Measurements from ENCODE around the gene ABCB11. TPM values are rescaled to one million over a fixed set of nuclear protein-coding genes. Genes with fewer than 3 reads are reported as not detected.
A peak's percentile ranks its signal among the peaks of the same experiment; 100 is the strongest.

ABCB11 gene
- total RNA-seq, 4 donors from 2014 or later: 0.29 TPM; not detected in 3

GRCh38 chr2:168913495-168913894, 117.6 kb downstream of the ABCB11 start:
- no peaks in the 10 kb centered on the region for H3K4me1 ChIP-seq
- no peak overlapping the region for H3K27ac ChIP-seq
- no peak for TF ChIP-seq POLR2A (IDR thresholded peaks at IDR 0.05)
- TF ChIP-seq, protein P1, sequence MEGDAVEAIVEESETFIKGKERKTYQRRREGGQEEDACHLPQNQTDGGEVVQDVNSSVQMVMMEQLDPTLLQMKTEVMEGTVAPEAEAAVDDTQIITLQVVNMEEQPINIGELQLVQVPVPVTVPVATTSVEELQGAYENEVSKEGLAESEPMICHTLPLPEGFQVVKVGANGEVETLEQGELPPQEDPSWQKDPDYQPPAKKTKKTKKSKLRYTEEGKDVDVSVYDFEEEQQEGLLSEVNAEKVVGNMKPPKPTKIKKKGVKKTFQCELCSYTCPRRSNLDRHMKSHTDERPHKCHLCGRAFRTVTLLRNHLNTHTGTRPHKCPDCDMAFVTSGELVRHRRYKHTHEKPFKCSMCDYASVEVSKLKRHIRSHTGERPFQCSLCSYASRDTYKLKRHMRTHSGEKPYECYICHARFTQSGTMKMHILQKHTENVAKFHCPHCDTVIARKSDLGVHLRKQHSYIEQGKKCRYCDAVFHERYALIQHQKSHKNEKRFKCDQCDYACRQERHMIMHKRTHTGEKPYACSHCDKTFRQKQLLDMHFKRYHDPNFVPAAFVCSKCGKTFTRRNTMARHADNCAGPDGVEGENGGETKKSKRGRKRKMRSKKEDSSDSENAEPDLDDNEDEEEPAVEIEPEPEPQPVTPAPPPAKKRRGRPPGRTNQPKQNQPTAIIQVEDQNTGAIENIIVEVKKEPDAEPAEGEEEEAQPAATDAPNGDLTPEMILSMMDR (IDR thresholded peaks at IDR 0.05): no peak
- H3K4me3 ChIP-seq: no peak overlapping the region
- no peaks in the 10 kb centered on the region for H3K9me3 ChIP-seq
- DNase-seq: no peak
- H3K36me3 ChIP-seq: no peaks in the 10 kb centered on the region
- no peaks in the 10 kb centered on the region for H3K27me3 ChIP-seq
- intact Hi-C loops (cut with DNase I; ENCODE audit: low total_unique reads): no loop called here

- H3K27ac ChIP-seq: no peak overlapping the region
- no peaks in the 10 kb centered on the region for H3K9me3 ChIP-seq
- intact Hi-C loops (cut with DNase I; ENCODE audit: low total_unique reads): no loop called here
- DNase-seq: peak in 1 of 2 donors; percentile 37
- no peaks in the 10 kb centered on the region for H3K4me1 ChIP-seq
- H3K4me3 ChIP-seq: peak overlapping the region in 1 of 2 donors; percentile 14
- no peak for TF ChIP-seq POLR2A (IDR thresholded peaks at IDR 0.05)
- TF ChIP-seq, protein P1 (IDR thresholded peaks at IDR 0.05): no peak
- H3K36me3 ChIP-seq: no peaks in the 10 kb centered on the region
- no peaks in the 10 kb centered on the region for H3K27me3 ChIP-seq
These were observed 118.2 kb downstream of the ABCB11 start for GRCh38 chr2:168912901-168913369.

DNA sequence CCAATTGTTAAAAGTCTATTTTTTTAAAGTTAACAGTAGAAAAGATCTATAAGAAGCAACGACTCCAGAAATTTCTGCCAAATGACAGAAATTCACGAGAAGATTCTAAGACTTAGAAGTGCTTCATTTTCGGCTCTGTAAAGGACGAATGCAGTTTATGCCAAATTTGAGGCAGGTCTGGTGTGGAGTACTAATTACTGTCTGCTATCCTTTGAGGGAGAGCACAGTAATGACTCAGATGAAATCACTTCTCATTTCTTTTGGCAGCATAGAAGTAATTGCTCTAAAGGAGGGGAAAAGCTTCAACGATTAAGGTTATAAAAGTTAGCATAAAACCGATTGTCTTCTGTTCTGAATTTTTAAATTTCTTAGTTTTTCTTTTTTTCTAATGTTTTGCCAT, 118.7 kb downstream of the ABCB11 start:
- intact Hi-C loops (cut with DNase I; ENCODE audit: low total_unique reads): no loop called here
- no peak for DNase-seq
- H3K4me3 ChIP-seq: peak overlapping the region in 1 of 2 donors; percentile 14
- no peaks in the 10 kb centered on the region for H3K27me3 ChIP-seq
- no peaks in the 10 kb centered on the region for H3K36me3 ChIP-seq
- no peaks in the 10 kb centered on the region for H3K4me1 ChIP-seq
- TF ChIP-seq POLR2A (IDR thresholded peaks at IDR 0.05): no peak
- TF ChIP-seq, protein P1 (IDR thresholded peaks at IDR 0.05): no peak
- H3K9me3 ChIP-seq: no peaks in the 10 kb centered on the region
- no peak overlapping the region for H3K27ac ChIP-seq

- no peaks in the 10 kb centered on the region for H3K4me1 ChIP-seq
- intact Hi-C loops (cut with DNase I; ENCODE audit: low total_unique reads): no loop called here
These were observed 120.8 kb downstream of the ABCB11 start for GRCh38 chr2:168910330-168910729.

DNA sequence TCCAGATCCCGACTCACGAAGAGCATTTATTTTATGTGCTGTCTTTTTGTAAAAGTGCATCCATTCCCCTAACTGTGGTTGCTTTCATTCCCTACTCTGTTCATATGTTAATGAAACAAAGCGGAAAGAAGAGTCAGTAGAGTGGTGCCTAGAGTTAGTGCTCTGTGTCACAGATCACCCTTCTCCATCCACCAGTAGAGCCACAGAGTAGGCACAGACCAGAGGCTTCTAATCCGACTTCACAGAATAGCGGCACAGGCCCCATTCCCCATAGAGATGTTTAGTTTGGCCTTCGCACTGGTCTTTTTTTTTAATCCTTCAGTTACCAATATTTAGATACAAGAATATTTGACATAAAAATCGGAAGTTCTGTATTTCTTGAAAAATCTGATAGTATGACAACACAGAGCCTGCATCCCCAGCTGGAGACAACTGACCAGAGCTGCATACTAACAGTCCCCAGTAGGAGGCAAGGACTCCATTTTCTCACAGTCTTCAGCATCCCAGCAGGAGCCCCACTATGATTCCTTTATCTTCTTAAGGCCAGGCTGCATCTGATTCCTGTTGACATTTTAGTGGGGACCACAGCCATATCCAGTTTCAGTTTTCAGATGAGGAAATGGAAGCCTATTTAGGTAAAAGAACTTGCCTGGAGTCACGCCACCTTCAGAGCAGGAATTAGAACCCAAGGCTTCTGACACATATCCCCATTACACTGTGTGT, 123.0 kb downstream of the ABCB11 start:
- no peaks in the 10 kb centered on the region for H3K4me1 ChIP-seq
- TF ChIP-seq, protein P1 (IDR thresholded peaks at IDR 0.05): no peak
- TF ChIP-seq POLR2A (IDR thresholded peaks at IDR 0.05): no peak
- H3K4me3 ChIP-seq: no peak overlapping the region
- no peaks in the 10 kb centered on the region for H3K27me3 ChIP-seq
- no peaks in the 10 kb centered on the region for H3K36me3 ChIP-seq
- intact Hi-C loops (cut with DNase I; ENCODE audit: low total_unique reads): no loop called here
- H3K9me3 ChIP-seq: no peaks in the 10 kb centered on the region
- no peak for DNase-seq
- H3K27ac ChIP-seq: no peak overlapping the region

More at GRCh38 chr2:168910330-168910729, 120.8 kb downstream of the ABCB11 start:
- H3K27ac ChIP-seq: no peak overlapping the region
- no peaks in the 10 kb centered on the region for H3K27me3 ChIP-seq
- no peak overlapping the region for H3K4me3 ChIP-seq
- H3K9me3 ChIP-seq: no peaks in the 10 kb centered on the region
- no peak for DNase-seq
- TF ChIP-seq POLR2A (IDR thresholded peaks at IDR 0.05): no peak
- TF ChIP-seq, protein P1 (IDR thresholded peaks at IDR 0.05): no peak
- H3K36me3 ChIP-seq: no peaks in the 10 kb centered on the region

Data from uterus (tissue), 4 donors.